ENCODE measurements around the gene DDX5.

- no peak for TF ChIP-seq CTCF (IDR thresholded peaks at IDR 0.05)
- no peak for TF ChIP-seq SIN3A (IDR thresholded peaks at IDR 0.05; ENCODE audit: borderline replicate concordance, insufficient read depth, low read depth, low read length)
- TF ChIP-seq POLR2AphosphoS5 (IDR thresholded peaks at IDR 0.05; ENCODE audit: low read depth, low read length), result no peak
- TF ChIP-seq TCF7L2 (IDR thresholded peaks at IDR 0.05; ENCODE audit: low read depth, low read length), result no peak
These were observed 26.3 kb upstream of the DDX5 start for GRCh38 chr17:64532409-64532808.
